HG03520 (cell line): ENCODE results near the gene ZC3H18.

ENCODE experiments used
- ATAC-seq: cut with Tn5 transposase; IDR thresholded peaks from one replicate; pipeline ENCODE4 v1.9.1; 2021; ENCODE audit warnings: mild to moderate bottlenecking, moderate library complexity; ENCODE audit not compliant: unreplicated experiment

ZC3H18 gene

DNA sequence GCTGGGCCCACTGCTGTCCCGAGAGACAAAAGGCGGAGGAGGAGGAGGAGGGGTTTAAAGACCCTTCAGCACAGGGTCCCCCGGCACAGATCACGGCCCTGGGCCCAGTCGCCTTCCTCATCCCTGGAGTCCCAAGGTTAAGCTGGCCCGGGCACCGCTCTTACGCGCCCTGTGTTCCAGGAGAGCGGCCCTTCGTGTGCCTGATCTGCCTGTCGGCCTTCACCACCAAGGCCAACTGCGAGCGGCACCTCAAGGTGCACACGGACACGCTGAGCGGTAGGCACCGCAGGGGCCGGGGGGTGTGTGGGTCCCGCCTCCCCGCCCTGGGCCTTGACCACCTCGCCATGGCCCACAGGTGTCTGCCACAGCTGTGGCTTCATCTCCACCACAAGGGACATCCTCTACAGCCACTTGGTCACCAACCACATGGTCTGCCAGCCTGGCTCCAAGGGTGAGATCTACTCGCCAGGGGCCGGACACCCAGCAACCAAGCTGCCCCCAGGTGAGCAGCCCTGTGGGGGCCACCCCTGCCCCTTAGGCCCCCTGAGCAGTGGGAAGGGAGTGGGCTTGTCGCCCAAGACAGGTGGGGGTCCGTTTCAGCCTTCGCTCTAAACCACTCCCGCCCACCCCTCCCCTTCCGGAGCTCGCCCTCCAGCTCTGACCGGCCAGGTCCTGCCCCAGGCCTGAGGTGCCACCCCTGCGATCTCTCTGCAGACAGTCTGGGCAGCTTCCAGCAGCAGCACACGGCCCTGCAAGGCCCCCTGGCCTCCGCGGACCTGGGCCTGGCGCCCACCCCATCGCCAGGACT is 37.6 kb upstream of the ZC3H18 start:
- ATAC-seq, result no peak

DNA sequence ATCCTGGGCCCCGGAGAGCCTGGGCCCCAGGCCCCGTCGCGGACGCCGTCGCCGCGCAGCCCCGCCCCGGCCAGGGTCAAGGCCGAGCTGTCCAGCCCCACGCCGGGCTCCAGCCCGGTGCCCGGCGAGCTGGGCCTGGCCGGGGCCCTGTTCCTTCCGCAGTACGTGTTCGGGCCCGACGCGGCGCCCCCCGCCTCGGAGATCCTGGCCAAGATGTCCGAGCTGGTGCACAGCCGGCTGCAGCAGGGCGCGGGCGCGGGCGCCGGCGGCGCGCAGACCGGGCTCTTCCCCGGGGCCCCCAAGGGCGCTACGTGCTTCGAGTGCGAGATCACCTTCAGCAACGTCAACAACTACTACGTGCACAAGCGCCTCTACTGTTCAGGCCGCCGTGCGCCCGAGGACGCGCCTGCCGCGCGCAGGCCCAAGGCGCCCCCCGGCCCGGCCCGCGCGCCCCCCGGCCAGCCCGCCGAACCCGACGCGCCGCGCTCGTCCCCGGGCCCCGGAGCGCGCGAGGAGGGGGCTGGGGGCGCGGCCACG is 36.8 kb upstream of the ZC3H18 start:
- no peak for ATAC-seq

- no peak for ATAC-seq
Observed at GRCh38 chr16:88533932-88534637, 36.1 kb upstream of the ZC3H18 start.

DNA sequence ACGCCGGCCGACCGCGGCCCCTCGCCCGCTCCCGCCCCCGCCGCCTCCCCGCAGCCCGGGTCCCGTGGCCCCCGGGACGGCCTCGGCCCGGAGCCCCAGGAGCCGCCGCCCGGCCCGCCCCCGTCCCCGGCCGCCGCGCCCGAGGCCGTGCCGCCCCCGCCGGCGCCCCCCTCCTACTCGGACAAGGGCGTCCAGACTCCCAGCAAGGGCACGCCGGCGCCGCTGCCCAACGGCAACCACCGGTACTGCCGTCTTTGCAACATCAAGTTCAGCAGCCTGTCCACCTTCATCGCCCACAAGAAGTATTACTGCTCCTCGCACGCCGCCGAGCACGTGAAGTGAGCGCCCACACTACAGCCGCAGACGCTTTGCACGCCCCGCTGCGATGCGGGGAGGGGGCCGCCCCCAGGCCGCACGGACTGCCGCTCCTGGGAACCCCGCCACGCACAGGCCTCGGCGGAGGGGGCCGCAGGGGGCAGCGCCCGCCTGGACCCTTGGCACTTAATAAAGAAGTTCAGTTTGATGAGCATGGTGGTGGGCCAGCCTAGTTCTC is 35.5 kb upstream of the ZC3H18 start:
- ATAC-seq, result no peak

- ATAC-seq, result no peak
Observed at GRCh38 chr16:88535191-88535856, 34.9 kb upstream of the ZC3H18 start.

DNA sequence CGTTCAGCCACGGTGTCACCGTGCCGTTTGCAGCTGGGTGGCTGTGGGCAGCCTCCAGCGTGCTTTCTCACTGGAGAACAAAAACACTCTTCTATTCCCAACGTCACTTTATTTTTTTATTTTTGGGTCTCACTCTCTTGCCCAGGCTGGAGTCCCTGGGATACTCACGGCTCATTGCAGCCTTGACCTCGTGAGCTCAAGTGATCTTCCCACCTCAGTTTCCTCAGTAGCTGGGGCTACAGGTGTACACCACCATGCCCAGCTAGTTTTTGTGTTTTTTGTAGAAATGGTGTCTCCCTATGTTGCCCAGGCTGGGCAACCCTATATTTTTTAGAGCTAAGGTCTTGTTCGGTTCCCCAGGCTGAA is 34.4 kb upstream of the ZC3H18 start:
- ATAC-seq, result no peak

DNA sequence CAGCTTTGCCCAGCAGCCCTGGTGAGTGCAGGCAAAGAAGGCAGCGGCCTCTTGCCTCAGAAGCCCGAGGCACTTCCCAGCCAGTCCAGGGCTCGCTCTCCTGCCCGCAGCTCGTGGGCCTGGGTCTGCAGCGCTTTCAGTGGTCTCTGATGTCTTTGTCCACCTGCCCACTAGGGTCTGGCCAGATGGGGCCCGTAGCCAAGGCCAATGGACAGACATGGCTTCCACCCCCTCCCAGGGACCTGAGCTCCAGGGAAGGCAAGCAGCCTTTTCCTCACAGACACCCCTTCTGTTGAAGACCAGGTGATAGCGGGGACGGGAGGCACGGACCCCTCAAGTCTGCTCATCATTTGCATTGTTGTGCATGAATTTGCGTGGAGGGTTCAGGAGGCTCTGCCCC is 33.7 kb upstream of the ZC3H18 start:
- no peak for ATAC-seq

- no peak for ATAC-seq
Observed at GRCh38 chr16:88536971-88537751, 33.0 kb upstream of the ZC3H18 start.

DNA sequence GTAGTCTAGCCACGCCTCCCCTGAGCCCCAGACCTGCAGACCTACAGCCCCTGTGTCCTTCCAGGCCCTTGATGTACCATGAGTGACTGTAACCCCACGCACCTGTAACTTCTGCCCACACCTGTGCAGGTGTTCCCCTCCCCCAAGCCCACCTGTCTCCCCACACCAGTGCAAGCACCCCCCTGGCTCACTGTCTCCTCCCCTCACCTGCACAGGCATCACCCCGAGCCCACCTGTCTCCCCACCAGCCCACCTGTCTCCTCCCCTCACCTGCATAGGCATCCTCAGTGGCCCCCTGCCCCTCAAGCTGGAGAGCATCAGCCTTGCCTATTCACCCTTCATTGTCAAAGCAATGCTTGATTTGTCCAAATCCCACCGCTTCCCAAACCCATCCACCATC is 32.3 kb upstream of the ZC3H18 start:
- ATAC-seq, result no peak

DNA sequence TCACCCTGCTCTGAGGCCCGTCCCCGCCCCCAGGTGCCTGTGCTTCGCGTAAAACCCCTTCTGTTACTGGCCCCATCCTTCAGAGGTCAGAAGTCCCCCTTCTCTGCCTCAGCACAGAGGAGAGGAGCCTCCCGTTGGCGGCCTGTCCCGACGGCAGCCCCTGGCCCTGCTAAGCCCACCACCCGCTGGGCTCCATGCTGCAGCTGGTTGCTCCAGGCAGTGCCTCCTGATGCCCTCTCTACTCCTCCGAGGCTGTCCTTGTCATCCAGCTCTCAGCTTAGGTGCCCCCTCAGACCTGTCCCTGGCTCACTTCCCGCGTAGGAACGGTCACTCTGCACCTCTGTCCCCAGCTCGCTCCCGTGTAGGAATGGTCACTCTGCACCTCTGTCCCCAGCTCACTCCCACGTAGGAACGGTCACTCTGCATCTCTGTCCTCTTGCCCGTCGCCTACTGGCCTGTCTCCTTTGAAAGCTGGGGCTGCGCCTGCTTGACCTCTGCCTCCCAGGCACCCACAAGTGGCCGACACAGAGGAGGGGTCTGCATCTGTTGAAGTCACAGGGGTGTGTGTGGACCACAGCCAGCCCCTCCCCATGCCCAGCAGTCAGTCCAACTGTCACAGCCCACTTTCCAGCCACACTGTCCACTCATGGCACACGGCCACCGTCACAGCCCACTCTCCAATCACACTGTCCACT is 31.7 kb upstream of the ZC3H18 start:
- ATAC-seq, result no peak

- ATAC-seq, result no peak
Observed at GRCh38 chr16:88539261-88539651, 30.9 kb upstream of the ZC3H18 start.

DNA sequence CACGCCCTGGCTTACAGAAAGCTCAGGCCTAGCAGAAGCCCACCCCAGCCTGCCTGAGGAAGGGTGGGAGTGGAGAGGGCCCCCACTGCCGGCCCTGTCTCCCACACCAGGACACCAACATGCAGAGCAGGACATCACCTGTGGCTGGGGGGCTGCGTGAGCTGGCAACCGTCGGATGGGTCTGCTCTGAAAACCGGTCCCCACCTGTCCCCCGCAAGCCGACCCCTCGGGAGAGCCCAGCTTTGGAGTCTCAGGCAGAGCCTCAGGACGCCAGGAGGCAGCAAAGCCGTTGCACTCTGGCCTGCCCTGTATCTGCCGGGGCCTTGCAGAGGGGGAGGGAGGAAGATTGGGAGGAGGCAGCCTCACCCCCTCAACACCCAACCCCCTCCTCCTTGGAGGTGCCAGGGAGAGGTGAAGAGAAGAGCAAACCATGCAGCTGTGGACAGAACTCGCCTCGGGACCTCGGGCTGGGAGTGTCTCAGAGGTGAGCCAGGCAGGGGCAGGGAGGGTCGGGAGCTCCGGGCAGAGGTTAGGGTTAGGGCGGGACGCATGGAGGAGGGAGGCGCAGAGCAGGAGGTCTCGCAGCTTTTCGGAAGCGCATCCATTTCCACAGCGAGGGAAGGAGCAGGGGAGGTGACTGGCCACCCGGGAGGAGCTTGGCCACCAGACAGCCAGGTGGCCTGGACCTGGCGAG is 30.4 kb upstream of the ZC3H18 start:
- ATAC-seq, result no peak

DNA sequence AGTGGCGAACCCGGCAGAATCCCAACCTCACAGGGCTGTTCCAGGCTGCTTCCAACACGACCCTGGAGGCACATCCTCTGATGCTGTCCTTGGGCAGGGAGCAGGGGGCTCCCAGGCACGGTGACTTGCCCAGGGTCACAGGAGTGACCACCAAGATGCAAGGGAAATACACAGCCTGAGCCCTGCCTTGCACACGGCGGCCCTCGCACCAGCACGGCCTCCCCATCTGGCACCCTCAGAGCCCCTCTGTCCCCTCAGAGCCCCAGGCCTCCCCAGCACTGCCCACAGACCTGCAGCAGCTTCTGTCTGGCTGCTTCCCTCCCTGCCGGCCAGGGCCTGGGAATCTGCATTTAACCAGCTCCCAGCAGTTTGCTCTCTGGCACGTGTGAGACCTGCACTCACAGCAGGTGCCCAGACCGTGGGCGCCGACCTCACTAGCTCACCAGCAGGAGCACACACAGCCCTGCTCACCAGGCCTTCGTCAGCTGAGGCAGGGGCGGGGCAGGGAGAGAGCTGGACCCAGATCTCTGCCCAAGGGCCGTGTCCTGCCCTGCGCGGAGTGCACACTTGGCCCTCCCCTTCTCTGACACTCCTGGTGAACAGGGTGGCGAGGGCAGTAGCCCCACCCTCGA is 29.7 kb upstream of the ZC3H18 start:
- no peak for ATAC-seq

GRCh38 chr16:88541831-88542616 is 28.2 kb upstream of the ZC3H18 start:
- no peak for ATAC-seq

DNA sequence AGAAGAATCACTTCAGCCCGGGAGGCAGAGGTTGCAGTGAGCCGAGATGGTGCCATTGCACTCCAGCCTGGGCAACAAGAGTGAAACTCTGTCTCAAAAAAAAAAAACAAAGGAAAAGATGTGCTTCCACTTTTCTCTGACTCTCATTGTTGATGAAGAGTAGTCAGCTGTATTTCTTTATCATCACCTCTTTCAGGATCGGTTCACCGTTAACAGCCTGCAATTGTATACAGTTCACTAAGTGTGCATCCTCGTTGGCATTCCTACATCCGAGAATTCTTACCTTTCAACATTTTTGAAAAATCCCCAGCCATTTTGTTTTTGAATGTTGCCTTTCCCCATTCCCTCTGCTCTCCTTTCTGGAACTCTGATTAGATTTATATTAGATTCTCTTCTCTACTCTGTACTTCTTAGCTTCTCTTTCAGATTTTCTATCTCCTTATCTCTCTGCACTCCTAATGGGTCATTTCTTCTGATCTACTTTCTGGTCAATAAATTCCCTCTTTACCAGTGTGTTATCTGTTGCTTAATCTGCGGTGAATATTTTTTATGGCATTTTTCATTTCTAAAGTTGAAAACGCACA is 26.9 kb upstream of the ZC3H18 start:
- ATAC-seq, result no peak

DNA sequence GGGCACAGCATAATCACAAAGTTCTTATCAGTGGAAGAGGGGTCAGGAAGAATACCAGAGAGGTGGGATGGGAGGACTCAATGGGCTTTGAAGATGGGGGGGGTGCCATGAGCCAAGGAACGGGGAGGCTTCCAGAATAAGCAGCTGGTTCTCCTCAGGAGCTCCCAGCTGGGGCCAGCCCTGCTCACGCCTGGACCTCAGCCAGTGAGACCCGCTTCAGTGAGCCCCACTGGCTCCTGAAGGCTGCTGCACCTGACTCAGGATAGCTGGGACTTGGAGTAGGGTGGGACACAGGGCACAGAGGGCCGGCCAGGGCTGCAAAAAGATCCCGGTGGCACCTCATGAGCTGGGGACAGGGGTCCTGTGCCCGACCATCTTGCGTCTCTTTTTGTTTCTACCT is 24.4 kb upstream of the ZC3H18 start:
- no peak for ATAC-seq

- ATAC-seq, result no peak
Observed at GRCh38 chr16:88548131-88548874, 21.9 kb upstream of the ZC3H18 start.
